IMR-90 (cell line): Measurements from ENCODE around the gene TNRC6A. TPM values are rescaled to one million over a fixed set of nuclear protein-coding genes. Genes with fewer than 3 reads are reported as not detected.
A peak's percentile ranks its signal among the peaks of the same experiment; 100 is the strongest.

Experiments
- ATAC-seq: fragments of 200-7000 bp; cut with Tn5 transposase; 2 replicates; pipeline ENCODE4 v1.9.1; 2020; ENCODE audit warnings: low read depth, mild to moderate bottlenecking, moderate library complexity
- BruUV-seq: library from RNA; stranded (reverse); fragments of 400-500 nt; replicated peaks from 2 replicates; lab custom pipeline; 2021; lab: Mats Ljungman, UMichigan
- CTCF ChIA-PET: fragments of 300-600 bp; formaldehyde crosslinking; extraction: SDS; loops from one replicate; lab custom pipeline; 2021; ENCODE audit warnings: antibody characterized with exemption; lab: Yijun Ruan, JAX
- POLR2A ChIA-PET: fragments of 300-600 bp; sonication (Branson Sonifier 250); formaldehyde crosslinking; loops from one replicate; lab custom pipeline; 2022; ENCODE audit warnings: antibody characterized with exemption; ENCODE audit not compliant: unreplicated experiment; lab: Charles Lee
- DNase-seq: peaks from one replicate; pipeline ENCODE4 v3.0.0; 2013
- H2AFZ ChIP-seq: replicated peaks from 2 replicates; pipeline ENCODE3; 2013; ENCODE audit warnings: low read length, mild to moderate bottlenecking; ENCODE audit not compliant: poor library complexity
- H2AK5ac ChIP-seq: 2 replicates; pipeline ENCODE4 v1.6.1; 2013; ENCODE audit warnings: low read depth, low read length, inconsistent platforms
- H2AK9ac ChIP-seq: replicated peaks from 2 replicates; pipeline ENCODE3; 2013; ENCODE audit warnings: mild to moderate bottlenecking, low read depth, low read length, moderate library complexity; ENCODE audit not compliant: poor library complexity
- H2BK120ac ChIP-seq: 2 replicates; pipeline ENCODE4 v1.6.1; 2013; ENCODE audit warnings: low read depth, low read length, inconsistent platforms
- H2BK15ac ChIP-seq: 3 replicates; pipeline ENCODE4 v1.6.1; 2013; ENCODE audit warnings: low read depth, low read length, inconsistent platforms
- H2BK20ac ChIP-seq: 2 replicates; pipeline ENCODE4 v1.6.1; 2013; ENCODE audit warnings: low read depth, mild to moderate bottlenecking, inconsistent platforms, low read length, moderate library complexity
- H2BK5ac ChIP-seq: 2 replicates; pipeline ENCODE4 v1.6.1; 2013; ENCODE audit warnings: mild to moderate bottlenecking, low read depth, low read length, inconsistent platforms; ENCODE audit not compliant: poor library complexity, severe bottlenecking
- H3K14ac ChIP-seq: replicated peaks from 2 replicates; pipeline ENCODE4 v1.6.1; 2013; ENCODE audit warnings: low read depth, low read length, inconsistent platforms
- H3K18ac ChIP-seq: 2 replicates; pipeline ENCODE4 v1.6.1; 2013; ENCODE audit warnings: low read depth, low read length, control low read depth
- H3K23ac ChIP-seq: 2 replicates; pipeline ENCODE4 v1.6.1; 2013; ENCODE audit warnings: low read depth, low read length, inconsistent platforms
- H3K27ac ChIP-seq: 2 replicates; pipeline ENCODE4 v1.5.1; 2013; ENCODE audit warnings: mild to moderate bottlenecking, control low read depth, low read length; ENCODE audit not compliant: insufficient read depth
- H3K27me3 ChIP-seq: 2 replicates; pipeline ENCODE4 v1.6.1; 2013; ENCODE audit warnings: low read length; ENCODE audit not compliant: control insufficient read depth, insufficient read depth
- H3K36me3 ChIP-seq: 2 replicates; pipeline ENCODE4 v1.6.1; 2013; ENCODE audit warnings: low read length, mixed read lengths; ENCODE audit not compliant: control insufficient read depth, insufficient read depth
- H3K4ac ChIP-seq: 2 replicates; pipeline ENCODE4 v1.6.1; 2013; ENCODE audit warnings: low read depth, low read length, inconsistent platforms
- H3K4me1 ChIP-seq: 2 replicates; pipeline ENCODE4 v1.6.1; 2013; ENCODE audit warnings: low read length, mixed read lengths; ENCODE audit not compliant: control insufficient read depth, insufficient read depth
- H3K4me2 ChIP-seq: 2 replicates; pipeline ENCODE4 v1.6.1; 2013; ENCODE audit warnings: low read depth, mild to moderate bottlenecking, control low read depth, low read length, moderate library complexity
- H3K4me3 ChIP-seq: 2 replicates; pipeline ENCODE4 v1.5.1; 2013; ENCODE audit warnings: low read depth, mild to moderate bottlenecking, control low read depth, low read length, moderate library complexity; ENCODE audit not compliant: insufficient read depth
- H3K56ac ChIP-seq: 2 replicates; pipeline ENCODE4 v1.6.1; 2013; ENCODE audit warnings: low read length, inconsistent platforms; ENCODE audit not compliant: insufficient read depth; ENCODE audit errors: extremely low read depth
- H3K79me1 ChIP-seq, 2 experiments: 2 replicates each; pipeline ENCODE4 v1.6.1; 2013; ENCODE audit warnings: low read length in 2 of 2, inconsistent platforms in 1 of 2, low read depth in 1 of 2
- H3K9ac ChIP-seq: 2 replicates; pipeline ENCODE4 v1.6.1; 2013; ENCODE audit warnings: low read depth, low read length, control low read depth
- H3K9me1 ChIP-seq: 2 replicates; pipeline ENCODE4 v1.6.1; 2013; ENCODE audit warnings: low read length, inconsistent platforms; ENCODE audit not compliant: insufficient read depth
- H3K9me3 ChIP-seq: 2 replicates; pipeline ENCODE4 v1.6.1; 2013; ENCODE audit warnings: low read length; ENCODE audit not compliant: control insufficient read depth, insufficient read depth
- H4K20me1 ChIP-seq: 2 replicates; pipeline ENCODE4 v1.6.1; 2013; ENCODE audit warnings: low read length, inconsistent platforms; ENCODE audit not compliant: insufficient read depth
- H4K5ac ChIP-seq: 2 replicates; pipeline ENCODE4 v1.6.1; 2013; ENCODE audit warnings: mild to moderate bottlenecking, low read depth, low read length, control low read depth
- H4K8ac ChIP-seq, 2 experiments: 2 replicates each; pipeline ENCODE4 v1.6.1; 2013; ENCODE audit warnings: low read depth in 2 of 2, low read length in 2 of 2, control low read depth in 1 of 2, inconsistent platforms in 1 of 2
- H4K91ac ChIP-seq: 2 replicates; pipeline ENCODE4 v1.6.1; 2013; ENCODE audit warnings: low read depth, low read length, inconsistent platforms; ENCODE audit not compliant: insufficient read depth
- BHLHE40 ChIP-seq: fragments of 150-350 bp; IDR thresholded peaks from 2 replicates; pipeline ENCODE4 v1.6.1; 2016; ENCODE audit warnings: mild to moderate bottlenecking, low read depth, low read length
- CEBPB ChIP-seq: IDR thresholded peaks from 2 replicates; pipeline ENCODE4 v1.6.1; 2012; ENCODE audit warnings: low read depth, low read length, improper control_type of control experiment
- CTCF ChIP-seq: conservative IDR thresholded peaks from 2 replicates; pipeline ENCODE4 v1.5.1; 2012; ENCODE audit warnings: mild to moderate bottlenecking, low read depth, low read length, improper control_type of control experiment
- MXI1 ChIP-seq: IDR thresholded peaks from 2 replicates; pipeline ENCODE4 v1.6.1; 2012; ENCODE audit warnings: low read depth, mild to moderate bottlenecking, low read length, moderate library complexity, borderline replicate concordance
- WGBS, 2 experiments: methylation state at CpG; one replicate each; pipeline versions ENCODE4 v1.1.5 to v1.1.7; 2013; ENCODE audit warnings: missing lambda C conversion rate in 2 of 2; ENCODE audit not compliant: insufficient read length in 1 of 2; ENCODE audit errors: extremely low coverage in 2 of 2; 5-methylcytosine and 5-hydroxymethylcytosine counted together
- dilution Hi-C: fragments of 300-500 bp; cut with HindIII; formaldehyde crosslinking; loops from one replicate; pipeline ENCODE4 v1.14.3; 2018; ENCODE audit warnings: low sequenced_read_pairs; ENCODE audit not compliant: unreplicated experiment
- in situ Hi-C: fragments of 300-500 bp; cut with MboI; formaldehyde crosslinking; loops from 3 replicates; pipeline ENCODE4 v1.14.3; 2019; ENCODE audit warnings: low sequenced_read_pairs, inconsistent platforms, mixed read lengths
- intact Hi-C: fragments of 100-400 bp; cut with micrococcal nuclease; formaldehyde crosslinking; loops from 2 replicates; pipeline ENCODE4 v1.10.0; 2022
- polyA plus RNA-seq, 3 experiments: library from polyadenylated mRNA; depleted of rRNA; stranded (reverse); fragments of >200 nt; gene quantifications; 2 replicates each; pipeline ENCODE4 v1.2.3, GENCODE V29; 2012; ENCODE audit warnings: low replicate concordance in 1 of 3
- total RNA-seq: library from RNA; depleted of rRNA; stranded (reverse); fragments of >200 nt; gene quantifications from 2 replicates; pipeline ENCODE4 v1.2.3, GENCODE V29; 2012

TNRC6A gene
- total and polyA plus RNA-seq, 2 of the 4 experiments (the other 2 are of a cell fraction), result 32.4 to 42.3 TPM

- Histone ChIP-seq H3K4me2 (no peak overlapping the region), H2BK5ac (no peak overlapping the region), H2BK120ac (peak overlapping the region; percentile 26; the same call in 1 of the 2 replicates), H2BK15ac (peak overlapping the region; percentile 93; the same call in 2 of the 3 replicates), H4K20me1 (no peaks in the 10 kb centered on the region), H2AFZ (no peak overlapping the region), H3K23ac (no peak overlapping the region), H3K4ac (no peak overlapping the region; the same call in 1 of the 2 replicates), H2AK9ac (no peak overlapping the region), H4K5ac (no peak overlapping the region), H2BK20ac (peak overlapping the region; percentile 26; the same call in 1 of the 2 replicates), H4K91ac (no peak overlapping the region), H4K8ac (no peak overlapping the region), H3K9me1 (peaks cover 12% of the 10 kb centered on the region; the same call in 1 of the 2 replicates), H3K9me3 (no peaks in the 10 kb centered on the region), H3K4me1 (peaks cover 13% of the 10 kb centered on the region), H3K9ac (no peak overlapping the region), H3K18ac (no peak overlapping the region), H2AK5ac (peak overlapping the region; percentile 47), H3K36me3 (no peaks in the 10 kb centered on the region), H3K56ac (no peak overlapping the region), H3K27me3 (no peaks in the 10 kb centered on the region), H3K27ac (no peak overlapping the region), H3K79me1 (no peaks in the 10 kb centered on the region), H3K4me3 (no peak overlapping the region), H3K14ac (no peak overlapping the region)
- dilution Hi-C loops (no loop called here), in situ Hi-C loops (no loop called here), intact Hi-C loops (no loop called here)
- ChIA-PET CTCF (no interaction called here), POLR2A (no interaction called here)
- DNase-seq (no peak), ATAC-seq (no peak)
- no TSS peak for BruUV-seq
- no CpG with 5 or more reads among the region's 5 CpGs for WGBS, 2 experiments
- TF ChIP-seq CEBPB (no peak), CTCF (no peak), BHLHE40 (no peak), MXI1 (no peak)
Measured at GRCh38 chr16:24683847-24684493, 45.5 kb upstream of the TNRC6A start.
